IPS DF 4.7 (cell line): ENCODE measurements around the gene MVD.

Source experiments
- DNase-seq: peaks from one replicate; pipeline ENCODE4 v3.0.0-alpha.2; 2013; ENCODE audit warnings: low spot score; ENCODE audit errors: extremely low read depth

Gene MVD

GRCh38 chr16:88655733-88656281 is 7.1 kb downstream of the MVD start:
- no peak for DNase-seq

DNA sequence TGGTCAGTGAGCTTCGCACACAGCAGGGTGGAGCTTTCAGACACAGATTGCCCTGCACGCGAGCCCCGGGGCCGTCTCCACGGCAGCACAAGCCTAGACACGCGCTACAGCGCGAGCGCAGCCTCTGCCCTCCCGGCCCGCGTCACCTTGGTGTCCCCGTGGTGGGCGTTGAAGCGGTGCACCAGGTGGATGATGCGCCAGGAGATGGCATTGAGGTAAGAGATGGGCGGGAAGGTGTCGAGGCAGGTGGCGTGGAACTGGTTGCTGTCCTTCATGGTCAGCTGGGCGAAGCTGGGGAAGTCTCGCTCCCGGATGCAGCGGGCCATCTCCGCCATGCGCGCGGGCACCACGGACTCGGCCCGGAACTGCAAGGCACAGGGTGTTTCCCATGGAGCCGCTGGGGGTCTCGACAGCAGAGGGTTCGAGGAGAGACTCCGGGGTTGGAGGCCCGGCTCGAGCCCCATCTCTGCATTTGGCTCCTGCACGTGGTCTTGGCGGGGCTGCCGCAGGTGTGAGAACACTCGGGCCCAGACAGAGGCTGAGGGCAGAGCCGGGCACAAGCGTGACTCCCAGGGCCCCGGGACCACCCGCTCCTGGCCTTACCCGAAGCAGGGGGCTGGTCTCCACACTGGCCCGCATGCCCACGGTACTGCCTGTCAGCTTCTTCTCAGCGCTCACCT is 7.7 kb downstream of the MVD start:
- no peak for DNase-seq

DNA sequence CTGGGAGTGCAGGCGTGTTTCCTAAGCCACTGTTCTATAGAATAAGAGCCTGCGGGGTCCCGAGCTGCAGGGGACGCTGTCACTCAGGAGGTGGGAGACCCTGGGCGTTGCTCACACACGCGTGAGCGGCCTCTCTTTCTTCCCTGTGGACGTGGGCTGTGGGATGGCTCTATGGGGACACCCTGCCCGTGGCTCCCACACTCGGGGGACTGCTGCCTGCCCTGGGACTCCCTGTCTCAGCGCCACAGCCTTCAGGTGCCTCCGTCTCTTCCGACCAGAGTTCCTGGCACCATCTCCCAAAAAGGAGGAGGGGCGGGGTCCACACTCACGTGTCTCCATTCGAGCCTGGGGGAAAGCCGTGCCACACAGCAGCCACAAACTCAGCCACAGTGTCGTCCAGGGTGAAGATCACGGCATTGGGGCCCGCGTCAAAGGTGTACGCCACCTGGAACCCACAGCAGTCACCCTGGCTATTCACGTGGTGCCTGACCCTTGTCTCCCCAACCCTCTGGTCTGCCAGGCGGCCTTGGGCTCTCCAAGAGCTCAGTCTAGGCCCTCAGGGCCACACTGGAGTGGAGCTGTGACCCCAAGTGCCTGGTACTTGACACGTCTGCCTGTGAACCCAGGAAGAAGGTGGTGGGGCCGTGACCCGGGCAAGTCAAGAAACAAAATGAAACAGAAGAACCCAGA is 8.4 kb downstream of the MVD start:
- DNase-seq = no peak

DNA sequence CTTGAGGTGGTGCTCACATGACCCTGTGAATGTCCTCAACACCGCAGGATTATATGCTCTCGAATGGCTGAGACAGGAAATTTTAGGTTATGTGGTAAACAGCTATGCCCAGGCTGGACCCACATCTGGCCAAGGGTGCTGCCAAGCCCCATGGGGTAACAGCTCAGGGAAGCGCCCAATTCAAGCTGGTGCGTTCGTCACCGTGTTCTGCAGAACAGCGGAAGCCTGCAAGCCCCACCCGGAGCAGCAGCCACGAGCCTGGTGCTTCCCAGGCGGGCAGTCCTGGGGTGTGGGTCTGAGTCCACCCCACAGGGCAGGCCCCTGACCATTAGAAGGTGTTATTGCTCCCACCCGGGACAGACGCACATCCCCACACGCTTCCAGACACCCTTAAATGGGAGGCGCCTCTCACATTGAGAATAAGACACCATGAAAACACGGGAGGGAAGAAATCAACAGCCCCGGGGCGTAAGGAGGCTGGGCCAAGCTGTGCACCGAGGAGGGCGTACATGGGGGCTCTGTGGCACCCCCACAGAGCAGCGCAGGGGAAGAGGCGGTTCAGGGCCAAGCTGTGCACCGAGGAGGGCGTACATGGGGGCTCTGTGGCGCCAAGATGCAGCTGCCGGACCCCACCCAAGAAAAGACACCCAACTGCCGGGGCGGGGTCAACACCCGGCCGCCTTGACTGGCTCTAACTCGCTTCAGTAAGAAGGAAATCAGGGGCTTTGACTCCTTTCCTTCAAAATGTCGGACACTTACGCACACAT is 9.1 kb downstream of the MVD start:
- DNase-seq = no peak

DNA sequence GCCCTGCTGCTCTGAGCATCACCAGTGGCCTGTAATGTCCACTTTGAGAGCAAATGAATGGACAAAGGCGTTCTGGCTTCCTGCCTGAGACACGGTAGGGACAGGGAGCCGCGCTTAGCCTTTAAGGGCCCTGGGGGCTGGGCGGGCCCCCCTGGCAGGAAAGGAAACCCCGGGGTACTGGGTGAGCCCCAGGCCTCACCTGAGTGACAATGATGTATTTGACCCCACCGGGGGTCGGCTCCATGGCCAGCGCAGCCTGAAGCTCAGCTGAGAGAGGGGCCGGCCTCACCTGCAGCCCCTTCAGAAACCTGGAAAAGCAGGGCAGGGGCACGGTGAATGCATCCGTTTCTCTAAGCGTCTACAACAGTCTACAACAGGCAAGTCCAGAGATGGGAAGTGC is 9.8 kb downstream of the MVD start:
- no peak for DNase-seq

GRCh38 chr16:88652762-88653063 is 10.2 kb downstream of the MVD start:
- no peak for DNase-seq

DNA sequence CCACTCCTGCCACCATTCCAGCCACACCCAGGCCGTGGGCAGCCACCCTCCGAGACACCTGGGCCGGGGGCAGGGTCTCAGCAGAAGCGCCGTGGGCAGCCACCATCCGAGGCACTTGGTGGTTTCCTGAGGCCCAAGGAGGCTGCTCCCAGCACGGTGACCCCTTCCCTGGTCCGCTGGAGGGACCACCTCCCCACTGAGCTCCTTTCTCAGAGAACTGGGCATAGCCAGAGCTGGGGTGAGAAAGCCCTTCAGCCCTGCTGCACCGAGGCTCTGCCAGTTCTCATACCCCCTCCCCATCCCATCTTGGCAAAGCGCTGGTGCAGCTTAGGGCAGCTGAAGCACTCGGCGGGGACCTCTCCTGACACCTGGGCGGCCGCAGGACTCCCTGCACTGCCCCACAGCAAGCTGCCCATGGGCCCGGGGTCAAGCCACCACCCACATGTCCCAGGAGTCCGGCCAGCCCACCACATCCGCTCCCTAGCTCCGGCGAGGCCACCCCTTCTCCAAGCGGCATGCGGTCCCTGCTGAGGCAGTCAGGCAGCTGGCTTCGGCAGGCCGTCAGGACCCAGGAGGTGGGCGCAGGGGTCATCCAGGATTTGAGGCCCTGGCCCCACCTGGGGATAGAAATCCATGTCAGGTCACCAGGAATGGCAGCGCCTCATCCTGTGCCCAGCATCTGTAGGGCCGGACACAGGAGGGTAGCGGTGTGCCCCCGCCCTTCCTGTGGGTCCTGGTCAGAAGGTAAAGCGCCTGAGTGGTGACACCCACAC is 10.7 kb downstream of the MVD start:
- no peak for DNase-seq

DNA sequence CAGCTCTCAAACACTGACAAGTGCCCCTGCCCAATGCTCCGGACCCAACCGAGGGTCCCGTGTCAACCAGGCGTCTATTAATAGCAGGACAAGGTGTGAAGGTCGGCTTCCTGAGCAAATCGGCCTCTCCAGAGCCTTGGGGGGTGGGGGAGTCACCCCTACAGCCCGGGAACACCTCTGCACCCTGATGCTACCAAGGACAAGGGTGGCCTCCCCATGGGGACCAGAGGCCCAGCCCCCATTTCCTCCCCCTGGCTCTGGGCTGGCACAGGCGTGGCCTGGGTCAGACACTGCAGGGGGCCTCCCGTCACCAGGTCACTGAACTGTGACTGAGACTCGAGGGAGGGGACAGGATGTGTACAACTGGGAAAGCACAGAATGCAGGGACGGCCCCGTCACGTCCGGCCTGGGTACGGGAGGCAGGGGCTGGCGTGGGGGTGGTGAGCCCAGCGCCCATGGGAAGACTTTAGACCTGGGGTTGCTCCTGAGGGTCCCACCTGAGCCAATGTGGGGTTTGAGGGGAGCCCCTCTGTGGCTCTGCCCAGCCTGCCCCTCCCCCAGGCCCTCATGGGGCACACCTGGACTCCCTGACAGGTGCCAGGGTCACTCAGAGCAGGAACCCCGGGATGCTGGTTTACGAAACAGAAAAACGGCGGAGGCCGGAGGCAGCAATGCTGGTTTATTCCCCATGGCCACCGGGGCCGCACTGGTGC is 11.5 kb downstream of the MVD start:
- no peak for DNase-seq

DNA sequence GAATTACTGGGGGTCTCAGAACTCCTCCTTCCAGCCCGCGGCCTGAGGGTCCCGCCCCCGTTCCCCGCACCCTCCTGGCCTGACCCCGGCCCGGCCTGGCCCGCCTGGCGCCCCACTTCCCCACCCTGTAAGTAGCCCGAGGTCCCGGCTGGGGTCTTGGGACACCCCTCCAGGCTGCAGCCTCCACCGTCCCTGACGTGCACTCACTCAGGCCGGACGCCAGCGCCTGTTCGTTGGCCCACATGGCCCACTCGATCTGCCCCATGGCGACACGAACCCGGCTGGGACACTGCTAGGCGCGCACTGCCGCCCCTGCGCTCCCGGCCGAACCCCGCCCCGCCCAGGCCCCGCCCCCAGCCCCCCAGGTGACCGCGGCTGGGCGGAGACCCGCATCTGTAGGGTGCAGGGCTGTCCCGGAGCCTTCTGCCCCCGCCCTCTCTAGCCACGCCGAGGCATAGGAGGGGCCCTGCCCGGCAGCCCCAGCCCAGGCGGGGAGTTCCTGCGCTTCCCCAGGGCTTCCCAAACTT is 12.1 kb downstream of the MVD start, which contains the start of gene CYBA:
CYBA (minus strand) TSS at position 305 of the 527 bp plus-strand sequence; CDS start at position 265, 40 bp downstream.
- no peak for DNase-seq

- no peak for DNase-seq
Measured at GRCh38 chr16:88649924-88650748, 12.8 kb downstream of the MVD start.

DNA sequence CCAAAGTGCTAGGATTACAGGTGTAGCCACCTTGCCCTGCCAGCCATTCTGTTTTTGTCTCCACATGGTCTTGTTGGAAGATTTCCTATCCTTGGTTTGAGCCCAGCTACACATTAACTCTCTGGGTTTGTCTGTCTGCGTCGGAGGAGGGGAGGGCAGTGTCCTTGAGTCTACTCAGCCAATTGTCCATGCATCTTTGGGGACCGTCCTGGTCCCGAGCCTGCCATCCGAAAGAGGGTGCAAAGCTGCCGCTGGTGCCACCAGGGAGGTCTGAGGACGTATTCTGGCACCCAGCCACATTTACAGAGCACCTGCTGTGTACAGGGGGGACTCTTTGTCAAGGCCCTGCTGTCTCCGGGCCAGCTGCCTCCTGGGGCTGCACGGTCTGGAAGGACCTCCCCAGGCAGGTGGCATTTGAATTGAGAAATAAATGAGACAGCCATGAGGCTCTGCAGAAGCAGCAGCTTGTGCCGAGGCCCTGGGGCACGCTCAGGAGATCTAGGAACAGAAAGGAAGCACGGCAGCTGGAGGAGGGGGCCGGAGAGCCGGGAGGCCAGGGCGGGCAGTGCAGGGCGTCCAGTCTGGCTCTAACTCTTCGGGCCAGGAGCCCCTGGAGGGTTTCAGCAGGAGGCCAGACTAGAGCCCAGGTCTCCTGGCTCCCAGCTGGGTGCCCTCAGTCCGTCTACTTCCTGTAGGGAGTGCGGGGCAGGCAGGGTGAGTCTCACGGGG is 13.5 kb downstream of the MVD start:
- DNase-seq = no peak

GRCh38 chr16:88647178-88648070 is 15.5 kb downstream of the MVD start:
- DNase-seq = no peak

GRCh38 chr16:88646345-88647034 is 16.4 kb downstream of the MVD start:
- DNase-seq = no peak

DNA sequence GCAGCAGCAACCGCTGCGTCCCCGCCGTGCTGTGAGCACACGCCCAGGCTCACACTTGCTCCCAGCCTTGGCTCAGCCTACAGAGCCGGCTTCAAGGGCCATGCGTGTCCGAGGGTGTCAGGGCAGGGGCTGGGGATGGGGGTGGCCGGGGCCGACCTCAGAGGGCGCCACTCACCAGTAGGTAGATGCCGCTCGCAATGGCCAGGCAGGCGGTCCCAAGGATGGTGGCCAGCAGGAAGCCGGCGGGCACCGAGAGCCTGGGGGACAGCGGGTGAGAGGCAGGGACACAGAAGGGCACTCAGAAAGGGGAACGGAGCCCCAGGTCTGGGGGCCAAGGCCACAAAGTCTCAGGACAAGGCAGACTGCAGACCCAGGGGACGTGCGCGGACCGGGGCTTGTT is 16.9 kb downstream of the MVD start:
- DNase-seq = no peak

- DNase-seq = no peak
Measured at GRCh38 chr16:88645455-88645854, 17.4 kb downstream of the MVD start.

DNA sequence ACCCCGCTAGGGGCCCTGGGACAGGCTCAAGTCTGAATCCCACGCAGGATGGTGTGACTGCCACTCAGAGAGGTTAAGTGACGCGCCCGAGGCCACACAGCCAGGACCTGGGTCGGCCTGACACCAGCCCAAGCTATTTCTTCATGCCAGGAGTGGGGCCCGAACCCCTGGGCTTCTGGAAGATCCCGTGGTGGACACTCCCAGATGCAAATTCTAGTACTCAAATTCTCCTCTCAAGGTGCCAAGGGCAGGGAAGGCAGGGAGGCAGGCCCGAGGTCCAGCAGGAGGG is 19.3 kb downstream of the MVD start:
- no peak for DNase-seq

DNA sequence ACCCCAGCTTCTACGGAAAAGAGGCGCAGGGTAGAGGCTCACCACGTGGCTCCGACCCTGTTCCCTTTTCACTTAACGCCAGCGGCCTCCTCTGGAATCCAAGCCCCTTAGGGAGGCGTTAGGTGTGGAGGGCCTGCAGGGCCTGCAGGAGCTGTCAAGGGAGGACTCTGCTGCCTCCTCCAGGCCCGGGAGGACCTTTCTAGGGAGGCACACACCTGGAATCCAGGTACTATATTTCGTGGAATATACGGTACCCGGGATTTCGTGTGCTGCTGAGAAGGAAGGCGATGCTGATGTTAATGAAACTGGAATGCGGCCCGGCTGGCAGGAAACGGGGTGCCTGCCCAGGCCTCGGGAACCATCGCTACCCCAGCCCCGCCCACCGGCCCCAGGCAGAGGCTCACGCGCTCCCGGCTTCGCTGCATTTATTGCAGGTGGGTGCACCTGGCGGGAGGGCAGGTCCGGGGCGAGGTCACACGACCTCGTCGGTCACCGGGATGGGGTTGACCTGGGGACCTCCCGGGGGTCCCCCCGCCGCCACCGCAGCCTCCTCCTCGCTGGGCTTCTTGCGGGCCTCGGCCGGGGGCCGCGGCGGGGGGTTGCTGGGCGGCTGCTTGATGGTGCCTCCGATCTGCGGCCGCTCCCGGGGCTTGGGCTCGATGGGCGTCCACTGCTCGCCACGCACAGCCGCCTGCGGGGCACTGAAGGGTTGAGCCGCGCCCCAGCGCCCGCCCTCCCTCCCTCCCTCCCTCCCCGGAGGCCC is 19.8 kb downstream of the MVD start:
- no peak for DNase-seq
